AG04449 (cell line): ENCODE results near the gene INTS3.

Experiments used
- CTCF ChIA-PET: fragments of 350-600 bp; formaldehyde crosslinking; extraction: SDS; loops from one replicate; lab custom pipeline; 2021; ENCODE audit warnings: antibody characterized with exemption; lab: Yijun Ruan, JAX
- POLR2A ChIA-PET: fragments of 400-600, 350-600 bp; formaldehyde crosslinking; extraction: SDS; loops from one replicate; lab custom pipeline; 2020; ENCODE audit warnings: antibody characterized with exemption, inconsistent platforms; lab: Yijun Ruan, JAX
- DNase-seq: peaks from one replicate; pipeline ENCODE4 v3.0.0-alpha.2; 2010; ENCODE audit warnings: low read depth, low spot score
- H3K4me3 ChIP-seq: 2 replicates; pipeline ENCODE4 v1.5.1; 2011; ENCODE audit warnings: low read depth, mild to moderate bottlenecking, control low read depth, low read length
- TF ChIP-seq, protein P1 (sequence below): IDR thresholded peaks from one replicate; pipeline ENCODE4 v1.5.1; 2011; ENCODE audit warnings: mild to moderate bottlenecking, moderate library complexity, low read length, control low read depth, inconsistent platforms; ENCODE audit not compliant: insufficient read depth; ENCODE audit errors: missing control alignments

The INTS3 gene

DNA sequence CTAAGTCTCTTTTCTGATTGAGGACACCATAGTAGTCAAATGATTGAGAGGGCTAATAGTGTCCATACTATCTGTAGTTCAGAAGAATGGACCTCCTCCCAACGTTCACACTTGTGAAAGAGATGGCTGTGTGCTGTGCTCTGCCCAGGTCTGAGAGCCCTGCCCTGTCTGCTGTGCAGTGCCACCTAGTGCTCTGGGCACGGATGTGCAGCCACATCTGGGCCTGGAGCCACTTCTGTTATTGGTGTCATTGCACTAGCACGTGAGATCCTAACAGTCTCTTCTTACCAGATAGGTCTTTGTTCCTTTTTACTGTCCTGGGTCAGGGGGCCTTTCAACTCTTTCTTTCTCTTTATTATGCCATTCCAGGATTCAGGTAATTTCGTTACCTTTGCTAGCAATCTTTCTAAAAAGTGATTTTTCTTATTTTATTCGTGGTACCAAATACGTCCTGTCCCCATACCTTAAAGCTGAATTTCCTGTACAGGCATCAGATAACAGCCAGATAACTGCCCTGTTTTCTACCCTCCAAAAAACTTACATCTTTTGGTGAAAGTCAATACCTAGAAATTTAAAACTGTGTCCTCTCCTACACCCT lies 21.7 kb downstream of the INTS3 start:
- TF ChIP-seq, protein P1, sequence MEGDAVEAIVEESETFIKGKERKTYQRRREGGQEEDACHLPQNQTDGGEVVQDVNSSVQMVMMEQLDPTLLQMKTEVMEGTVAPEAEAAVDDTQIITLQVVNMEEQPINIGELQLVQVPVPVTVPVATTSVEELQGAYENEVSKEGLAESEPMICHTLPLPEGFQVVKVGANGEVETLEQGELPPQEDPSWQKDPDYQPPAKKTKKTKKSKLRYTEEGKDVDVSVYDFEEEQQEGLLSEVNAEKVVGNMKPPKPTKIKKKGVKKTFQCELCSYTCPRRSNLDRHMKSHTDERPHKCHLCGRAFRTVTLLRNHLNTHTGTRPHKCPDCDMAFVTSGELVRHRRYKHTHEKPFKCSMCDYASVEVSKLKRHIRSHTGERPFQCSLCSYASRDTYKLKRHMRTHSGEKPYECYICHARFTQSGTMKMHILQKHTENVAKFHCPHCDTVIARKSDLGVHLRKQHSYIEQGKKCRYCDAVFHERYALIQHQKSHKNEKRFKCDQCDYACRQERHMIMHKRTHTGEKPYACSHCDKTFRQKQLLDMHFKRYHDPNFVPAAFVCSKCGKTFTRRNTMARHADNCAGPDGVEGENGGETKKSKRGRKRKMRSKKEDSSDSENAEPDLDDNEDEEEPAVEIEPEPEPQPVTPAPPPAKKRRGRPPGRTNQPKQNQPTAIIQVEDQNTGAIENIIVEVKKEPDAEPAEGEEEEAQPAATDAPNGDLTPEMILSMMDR: peak; percentile 98
- no peak overlapping the region for H3K4me3 ChIP-seq
- DNase-seq: peak; percentile 31
- CTCF ChIA-PET: interaction anchor here (0.7 to 6.5 kb wide), 27 partner anchors 7 to 241 kb away, joined by 3 to 118 read pairs (median 6); partner anchors contain the start of genes ILF2, INTS3, NPR1 and RAB13
- POLR2A ChIA-PET: no interaction called here

DNA sequence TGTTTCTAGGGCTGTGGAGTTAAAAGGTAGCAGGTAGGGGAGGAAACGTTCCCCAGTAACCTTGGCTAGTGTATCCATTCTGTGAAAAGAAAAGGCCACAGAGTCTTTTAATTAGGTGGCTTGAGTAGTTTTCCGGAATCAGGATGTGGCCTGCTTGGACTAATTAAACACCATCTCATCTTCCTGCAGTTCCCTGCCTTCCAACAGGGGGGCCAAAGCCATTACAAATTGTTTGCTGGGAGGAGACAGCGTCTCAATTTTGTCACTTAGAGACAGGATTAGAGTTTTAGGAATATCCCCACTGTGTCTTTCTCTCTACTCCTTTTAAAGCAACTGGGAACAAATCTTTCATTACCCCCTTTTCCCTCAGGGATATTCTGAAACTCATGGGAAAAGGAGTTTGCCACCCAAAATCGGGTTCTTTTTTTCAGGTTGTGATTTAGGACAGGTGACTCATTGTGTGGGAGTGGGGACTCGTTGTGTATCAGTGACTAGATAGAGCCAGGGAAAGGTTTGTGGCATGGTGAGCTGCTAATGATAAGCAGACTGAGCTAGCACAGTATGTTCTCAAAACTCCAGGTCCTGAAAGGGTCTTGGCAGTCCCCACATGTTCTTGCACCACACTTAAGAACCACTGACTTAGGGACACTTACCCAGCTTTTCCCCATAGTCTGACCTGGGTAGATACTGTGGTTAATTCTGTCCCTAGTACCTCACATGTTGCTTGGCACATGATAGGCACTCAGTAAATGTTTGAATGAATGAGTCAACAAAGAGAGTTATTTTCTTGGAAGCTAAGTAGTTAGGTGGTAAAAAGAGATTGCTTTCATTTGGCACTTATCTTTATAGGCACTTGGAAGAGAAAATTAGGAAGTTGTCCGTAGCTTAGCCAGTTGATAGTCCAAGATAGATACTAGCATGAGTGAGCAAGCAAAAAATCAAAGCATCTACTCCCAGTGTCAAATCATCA lies 22.5 kb downstream of the INTS3 start:
- no peak for DNase-seq
- CTCF ChIA-PET: interaction anchor here (0.6 to 6.5 kb wide), 25 partner anchors 8 to 243 kb away, joined by 3 to 118 read pairs (median 5); partner anchors contain the start of genes ILF2, INTS3, NPR1 and RAB13

DNA sequence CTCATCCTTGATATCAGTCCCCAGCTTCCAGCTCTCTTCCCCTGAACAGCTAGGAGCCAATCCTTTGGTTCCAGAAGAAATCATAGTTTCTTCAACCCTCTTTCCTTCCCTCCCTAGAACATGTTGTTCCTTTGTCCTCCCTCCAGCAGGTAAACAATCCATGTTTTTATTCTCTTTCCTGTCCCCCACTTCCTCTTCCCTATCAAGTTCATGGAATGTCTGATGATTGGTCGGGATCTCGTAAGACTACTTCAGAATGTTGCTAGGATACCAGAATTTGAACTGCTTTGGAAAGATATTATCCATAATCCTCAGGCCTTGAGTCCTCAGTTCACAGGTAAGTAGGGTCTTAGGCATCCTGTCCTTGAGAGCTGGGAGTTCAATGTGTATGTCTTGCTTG lies 24.2 kb downstream of the INTS3 start:
- POLR2A ChIA-PET: no interaction called here
- TF ChIP-seq, protein P1: no peak
- no peak overlapping the region for H3K4me3 ChIP-seq
- DNase-seq: no peak
- CTCF ChIA-PET: interaction anchor here (0.7 to 6.5 kb wide), 9 partner anchors 9 to 241 kb away, joined by 3 to 118 read pairs (median 7); partner anchors contain the start of genes ILF2, NPR1, RAB13 and S100A16

More for the DNA sequence above, 22.5 kb downstream of the INTS3 start:
- H3K4me3 ChIP-seq: no peak overlapping the region
- POLR2A ChIA-PET: no interaction called here
- TF ChIP-seq, protein P1: no peak

DNA sequence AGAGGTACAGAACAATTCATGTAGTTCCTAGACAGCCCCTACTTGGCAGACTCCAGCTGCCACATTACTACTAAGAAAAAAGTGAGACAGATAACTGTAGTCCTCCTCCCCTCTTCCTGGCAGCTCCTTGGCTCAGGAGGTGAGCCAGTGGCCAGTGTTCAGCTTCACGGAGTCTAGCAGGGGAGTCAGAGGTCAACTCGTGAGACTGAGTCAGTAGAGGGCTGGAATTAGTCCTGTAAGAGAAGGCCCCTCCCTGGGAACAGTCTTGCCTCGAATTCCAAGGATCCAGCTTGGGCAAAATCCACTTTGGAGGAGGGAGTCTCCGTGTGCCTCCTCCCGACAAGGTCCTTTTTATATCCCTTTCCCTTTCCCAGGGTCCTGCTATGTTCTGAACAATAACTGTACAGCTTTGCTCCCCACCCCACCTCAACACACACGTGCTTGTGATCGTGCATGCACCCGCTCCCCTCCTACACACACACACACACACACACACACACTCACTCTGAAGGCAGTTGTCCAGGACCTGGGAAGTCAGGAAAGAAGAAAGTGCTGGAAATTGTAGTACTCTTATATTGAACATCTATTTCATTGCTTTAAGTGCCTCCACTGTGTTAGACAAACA lies 24.8 kb downstream of the INTS3 start:
- TF ChIP-seq, protein P1: no peak
- no peak for DNase-seq
- no peak overlapping the region for H3K4me3 ChIP-seq
- ChIA-PET CTCF (interaction anchor here (0.6 to 6.5 kb wide), 10 partner anchors 10 to 242 kb away, joined by 3 to 118 read pairs (median 4); partner anchors contain the start of genes ILF2, NPR1, RAB13 and S100A16), POLR2A (no interaction called here)

DNA sequence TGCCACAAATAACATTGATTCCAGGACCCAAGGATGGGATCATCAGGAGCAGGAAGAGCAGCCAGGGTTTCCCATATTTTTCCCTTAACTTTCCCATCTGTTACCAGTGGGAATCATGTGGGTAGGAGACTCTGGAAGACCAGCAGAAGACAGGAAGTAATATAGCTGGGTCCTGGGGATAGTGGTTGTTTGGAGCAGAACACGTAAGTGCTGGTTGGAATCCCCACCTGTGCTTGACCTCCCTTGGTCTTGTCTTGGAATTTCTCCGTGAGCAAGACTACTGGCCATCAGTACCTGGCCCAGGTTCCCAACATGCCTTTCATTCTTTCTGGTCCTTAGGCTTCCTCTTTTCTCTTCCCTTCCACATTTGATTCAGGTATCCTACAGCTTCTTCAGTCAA lies 26.4 kb downstream of the INTS3 start:
- DNase-seq: no peak
- POLR2A ChIA-PET: no interaction called here
- TF ChIP-seq, protein P1: no peak
- no peak overlapping the region for H3K4me3 ChIP-seq
- CTCF ChIA-PET: interaction anchor here (0.8 to 3.6 kb wide), 8 partner anchors 9 to 244 kb away, joined by 3 to 13 read pairs (median 4); partner anchors contain the start of genes NPR1 and RAB13
